K562 (cell line): ENCODE measurements around the gene COMTD1. TPM values are rescaled to one million over a fixed set of nuclear protein-coding genes. Genes with fewer than 3 reads are reported as not detected.

Experiments
- L3MBTL2 ChIP-seq: fragments of 450-650 bp; IDR thresholded peaks from 2 replicates; pipeline ENCODE4 v1.6.1; 2016; ENCODE audit warnings: mild to moderate bottlenecking, moderate library complexity
- MGA ChIP-seq: fragments of 450-650 bp; IDR thresholded peaks from 2 replicates; pipeline ENCODE4 v1.6.1; 2016; ENCODE audit warnings: mild to moderate bottlenecking, moderate library complexity
- RBFOX2 ChIP-seq: fragments of 200-400 bp; formaldehyde crosslinking; IDR thresholded peaks from 2 replicates; pipeline ENCODE4 v1.6.1; 2017; ENCODE audit warnings: low read depth, mild to moderate bottlenecking, low read length, moderate library complexity
- polyA plus RNA-seq, 8 experiments: library from polyadenylated mRNA; depleted of rRNA in 4 of 8; stranded (reverse) in 5 of 8; unstranded in 3 of 8; fragments of >200 nt; fragmentation: Nextera tagmentation in 2 of 8; fragmentation: Illumina TruSeq in 1 of 8; extraction: Ambion mirVana in 2 of 8; extraction: Trizol in 1 of 8; gene quantifications; 2 replicates each; pipeline versions ENCODE4 v1.2.1 to v1.2.3, GENCODE V29; 2011 to 2014; ENCODE audit warnings: inconsistent platforms in 1 of 8, missing spikeins in 1 of 8
- total RNA-seq, 7 experiments: library from RNA; depleted of rRNA in 6 of 7; stranded (reverse); fragments of >200 nt in 6 of 7; fragmentation: Illumina TruSeq in 2 of 7; extraction: Trizol in 2 of 7; gene quantifications; 2 replicates each; pipeline versions ENCODE4 v1.2.1 to v1.2.3, GENCODE V29; 2011 to 2021; ENCODE audit warnings: low replicate concordance in 1 of 7

Gene COMTD1
- total and polyA plus RNA-seq, 9 of the 15 experiments (the other 6 are each of a cell fraction or from before 2014, with no cell fraction given) = 0.41 to 112 (median 13.7) TPM

GRCh38 chr10:75238182-75239095 lies 2.7 kb upstream of the COMTD1 start (continued):
- TF ChIP-seq MGA (peak; percentile 85), L3MBTL2 (peak; percentile 77), RBFOX2 (peak; percentile 26; the same call in 1 of the 2 replicates)
